Thymus (tissue), 11 donors: Measurements from ENCODE around the gene KRT33A. TPM values are rescaled to one million over a fixed set of nuclear protein-coding genes. Genes with fewer than 3 reads are reported as not detected.

ENCODE experiments used
- DNase-seq, 9 donors: peaks; one replicate each; pipeline ENCODE4 v3.0.0-alpha.2; 2013; ENCODE audit warnings: low spot score in 9 of 9, low read depth in 6 of 9, missing footprints in 1 of 9
- H3K27ac ChIP-seq, 2 donors: one replicate each; pipeline ENCODE4 v1.5.1; 2013; ENCODE audit warnings: control low read depth in 1 of 2, low read depth in 1 of 2, low read length in 1 of 2, mild to moderate bottlenecking in 1 of 2, moderate library complexity in 1 of 2
- H3K27me3 ChIP-seq, 2 donors: one replicate each; pipeline ENCODE4 v1.5.1; 2013; ENCODE audit warnings: low read length in 1 of 2; ENCODE audit not compliant: control insufficient read depth in 2 of 2, insufficient read depth in 1 of 2
- H3K36me3 ChIP-seq, 2 donors: one replicate each; pipeline ENCODE4 v1.5.1; 2013; ENCODE audit warnings: low read length in 1 of 2, mild to moderate bottlenecking in 1 of 2, moderate library complexity in 1 of 2; ENCODE audit not compliant: control insufficient read depth in 2 of 2, insufficient read depth in 2 of 2
- H3K4me1 ChIP-seq, 2 donors: one replicate each; pipeline ENCODE4 v1.5.1; 2013; ENCODE audit warnings: low read length in 2 of 2; ENCODE audit not compliant: control insufficient read depth in 2 of 2, insufficient read depth in 2 of 2
- H3K4me3 ChIP-seq, 2 donors: one replicate each; pipeline ENCODE4 v1.5.1; 2013; ENCODE audit warnings: low read length in 2 of 2, control low read depth in 1 of 2, mild to moderate bottlenecking in 1 of 2
- H3K9me3 ChIP-seq, 2 donors: one replicate each; pipeline ENCODE4 v1.5.1; 2013; ENCODE audit warnings: low read length in 1 of 2, mild to moderate bottlenecking in 1 of 2; ENCODE audit not compliant: control insufficient read depth in 2 of 2, insufficient read depth in 1 of 2
- WGBS: extraction: QIAGEN DNeasy Blood & Tissue Kit; methylation state at CpG from one replicate; pipeline ENCODE4 v1.1.7; 2013; 5-methylcytosine and 5-hydroxymethylcytosine counted together
- polyA plus RNA-seq: library from polyadenylated mRNA; stranded (reverse); fragments of 200-250 nt; gene quantifications from one replicate; pipeline ENCODE4 v1.2.3, GENCODE V29; 2013
- total RNA-seq: library from RNA; stranded (reverse); fragments of 120-200 nt; gene quantifications from one replicate; pipeline ENCODE4 v1.2.4, GENCODE V29; 2013
- donor health status: healthy.

KRT33A gene
- total and polyA plus RNA-seq, 2 donors = 0.66 to 1.4 TPM

DNA sequence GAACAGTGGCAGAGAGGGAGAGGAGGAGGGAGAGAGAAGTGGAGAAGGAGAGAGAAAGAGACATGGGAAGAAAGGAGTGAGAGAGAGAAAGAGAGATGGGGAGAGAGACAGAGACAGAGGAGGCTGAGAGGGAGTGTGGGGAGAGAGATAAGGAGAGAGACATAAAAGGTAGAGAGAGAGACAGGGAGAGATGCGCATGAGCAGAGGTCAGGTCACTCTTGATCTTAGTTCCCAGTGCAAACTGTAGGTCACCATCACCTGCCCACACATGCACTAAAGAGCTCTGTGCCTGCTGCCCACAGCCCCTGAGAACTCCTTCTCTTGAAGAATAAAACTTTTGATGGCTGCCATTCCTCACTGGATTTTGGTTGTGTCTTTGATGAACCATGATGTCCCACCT, 14.9 kb downstream of the KRT33A start:
- Histone ChIP-seq H3K4me3 (no peak overlapping the region), H3K27ac (no peak overlapping the region), H3K27me3 (no peaks in the 10 kb centered on the region), H3K9me3 (no peaks in the 10 kb centered on the region), H3K36me3 (no peaks in the 10 kb centered on the region), H3K4me1 (peaks cover 0 to 4% of the 10 kb centered on the region in 2 donors)
- no peak for DNase-seq
- WGBS = 100% methylated on average over 1 of the region's 1 CpG

DNA sequence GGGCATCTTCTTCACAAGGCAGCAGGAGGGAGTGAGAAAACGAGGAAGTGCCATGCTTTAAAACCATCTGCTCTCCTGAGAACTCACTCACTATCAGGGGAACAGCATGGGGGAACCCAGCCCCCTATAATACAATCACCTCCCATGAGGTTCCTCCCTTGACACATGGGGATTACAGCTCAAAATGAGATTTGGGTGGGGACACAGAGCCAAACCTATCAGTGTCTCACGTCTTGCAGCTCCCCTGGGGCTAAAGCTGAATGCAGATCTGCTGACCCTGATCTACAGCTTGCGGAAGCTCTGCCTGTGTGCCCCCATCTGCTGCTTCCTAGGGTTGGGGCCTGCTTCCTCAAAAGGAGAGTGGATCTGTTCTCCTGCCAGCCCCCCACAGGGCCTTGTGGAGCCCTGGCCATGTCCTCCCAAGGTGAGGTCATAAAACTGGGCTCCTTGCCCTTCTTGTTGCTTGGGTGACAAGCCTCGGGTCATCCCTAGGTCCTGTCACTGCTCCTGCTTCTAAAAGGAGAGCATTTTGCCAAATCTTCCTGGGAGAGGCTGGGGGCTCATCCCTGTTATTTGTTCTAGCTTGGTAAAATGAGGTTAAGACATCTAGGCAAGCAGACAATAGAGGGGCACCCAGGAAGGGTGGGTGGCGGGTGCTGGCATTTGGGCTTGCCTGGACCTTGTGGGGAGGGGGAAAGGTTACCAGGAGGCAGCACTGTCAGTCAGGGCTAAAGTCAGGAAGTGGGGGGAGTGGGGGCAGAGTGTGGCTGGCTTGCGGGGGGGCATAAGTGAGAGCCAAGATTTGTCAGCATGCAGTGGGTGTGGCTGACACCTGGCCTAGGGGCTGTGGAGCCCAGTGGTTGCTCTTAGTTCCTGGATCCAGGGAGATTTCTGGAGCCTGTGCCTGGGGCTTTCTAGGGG, 16.0 kb downstream of the KRT33A start:
- H3K4me3 ChIP-seq = no peak overlapping the region
- H3K27ac ChIP-seq = no peak overlapping the region
- no peaks in the 10 kb centered on the region for H3K36me3 ChIP-seq
- H3K9me3 ChIP-seq = no peaks in the 10 kb centered on the region
- no peak for DNase-seq
- peaks cover 0 to 3% of the 10 kb centered on the region in 2 donors for H3K4me1 ChIP-seq
- 79% methylated on average over 6 of the region's 6 CpGs for WGBS
- no peaks in the 10 kb centered on the region for H3K27me3 ChIP-seq

DNA sequence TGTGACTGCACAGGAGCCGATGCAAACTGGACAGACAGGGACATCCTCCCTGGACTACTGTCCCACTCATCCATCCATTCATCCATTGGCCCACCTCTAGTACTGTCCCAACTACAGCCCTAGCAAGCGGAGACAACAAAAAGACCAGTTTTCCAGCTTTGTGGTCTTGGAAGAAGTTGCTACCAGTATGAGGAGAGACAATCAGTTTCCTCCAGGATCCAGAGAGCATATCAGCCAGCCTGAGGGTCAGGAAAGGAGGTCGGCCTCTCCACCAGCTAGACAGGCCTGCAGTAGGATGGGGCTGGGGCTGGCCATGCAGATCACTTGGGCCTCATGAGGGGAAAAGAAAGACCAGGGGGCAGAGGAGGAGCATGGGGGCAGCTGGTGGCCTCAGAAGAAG, 16.8 kb downstream of the KRT33A start:
- no peaks in the 10 kb centered on the region for H3K9me3 ChIP-seq
- H3K4me1 ChIP-seq = no peaks in the 10 kb centered on the region
- no peak overlapping the region for H3K27ac ChIP-seq
- DNase-seq = no peak
- no peak overlapping the region for H3K4me3 ChIP-seq
- no peaks in the 10 kb centered on the region for H3K27me3 ChIP-seq
- 96% methylated on average over 3 of the region's 3 CpGs for WGBS
- H3K36me3 ChIP-seq = no peaks in the 10 kb centered on the region

DNA sequence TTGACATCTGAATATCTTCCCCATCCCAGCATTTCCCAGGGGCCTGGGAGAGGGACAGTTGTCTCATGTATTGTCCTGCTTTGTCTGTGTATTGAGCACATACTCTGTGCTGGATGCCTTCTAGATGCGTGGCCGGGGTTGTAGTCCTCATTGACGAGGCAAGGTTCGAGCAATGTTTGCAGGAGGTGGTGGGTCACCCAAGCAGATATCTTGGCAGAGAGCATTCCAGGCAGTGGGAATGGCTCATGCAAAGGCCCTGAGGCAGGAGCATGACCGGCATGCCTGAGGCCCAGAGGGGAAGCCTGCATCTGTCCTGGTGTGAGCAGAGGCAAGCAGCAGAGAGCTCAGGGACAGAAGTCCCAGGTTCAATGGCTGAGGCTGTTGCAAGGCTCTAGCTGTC, 17.5 kb downstream of the KRT33A start:
- H3K27me3 ChIP-seq = no peaks in the 10 kb centered on the region

DNA sequence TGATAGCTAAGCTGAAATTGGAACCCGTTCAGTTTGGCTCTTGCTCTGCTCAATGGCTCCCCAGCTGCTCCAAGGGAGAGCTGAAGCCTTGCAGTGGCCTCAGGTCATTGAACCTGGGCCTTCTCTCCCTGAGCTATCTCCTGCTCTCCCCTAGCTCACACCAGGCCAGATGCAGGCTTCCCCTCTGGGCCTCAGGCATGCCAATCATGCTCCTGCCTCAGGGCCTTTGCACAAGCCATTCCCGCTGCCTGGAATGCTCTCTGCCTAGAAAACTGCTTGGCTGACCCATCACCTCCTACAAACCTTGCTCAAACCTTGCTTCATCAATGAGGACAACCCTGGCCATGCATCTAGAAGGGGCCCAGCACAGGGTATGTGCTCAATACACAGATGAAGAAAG, 18.4 kb downstream of the KRT33A start:
- Histone ChIP-seq H3K9me3 (no peaks in the 10 kb centered on the region), H3K4me1 (no peaks in the 10 kb centered on the region), H3K4me3 (no peak overlapping the region), H3K27ac (no peak overlapping the region), H3K27me3 (no peaks in the 10 kb centered on the region), H3K36me3 (no peaks in the 10 kb centered on the region)
- WGBS = 89% methylated on average over 2 of the region's 2 CpGs
- no peak for DNase-seq

More for the DNA sequence above, 17.5 kb downstream of the KRT33A start:
- H3K27ac ChIP-seq = no peak overlapping the region
- H3K36me3 ChIP-seq = no peaks in the 10 kb centered on the region
- no peaks in the 10 kb centered on the region for H3K9me3 ChIP-seq
- DNase-seq = no peak
- WGBS = 97% methylated on average over 5 of the region's 5 CpGs
- H3K4me1 ChIP-seq = no peaks in the 10 kb centered on the region
- no peak overlapping the region for H3K4me3 ChIP-seq

DNA sequence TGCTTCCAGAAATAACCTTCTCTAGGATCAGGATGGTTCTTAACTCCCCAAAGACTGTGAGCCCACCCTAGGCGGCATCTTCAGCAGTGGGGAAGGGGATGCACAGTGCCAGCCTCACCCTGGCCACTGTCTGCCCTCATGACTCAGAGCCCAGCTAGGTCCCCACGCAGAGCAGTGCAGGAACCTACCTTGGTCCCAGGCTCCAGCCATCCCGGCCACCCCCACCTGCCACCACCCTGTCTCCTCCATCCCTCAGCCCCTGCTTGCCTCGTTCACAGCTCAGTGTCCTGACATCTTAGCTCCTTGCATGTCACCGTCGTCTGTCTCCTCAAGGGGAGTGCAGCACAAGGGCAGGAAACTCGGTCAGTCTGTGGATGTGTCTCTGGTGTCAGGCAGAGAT, 19.0 kb downstream of the KRT33A start:
- no peak for DNase-seq
- H3K4me1 ChIP-seq = no peaks in the 10 kb centered on the region
- H3K27ac ChIP-seq = no peak overlapping the region
- no peaks in the 10 kb centered on the region for H3K36me3 ChIP-seq
- H3K27me3 ChIP-seq = no peaks in the 10 kb centered on the region
- H3K9me3 ChIP-seq = no peaks in the 10 kb centered on the region
- H3K4me3 ChIP-seq = no peak overlapping the region
- WGBS = 89% methylated on average over 7 of the region's 7 CpGs

DNA sequence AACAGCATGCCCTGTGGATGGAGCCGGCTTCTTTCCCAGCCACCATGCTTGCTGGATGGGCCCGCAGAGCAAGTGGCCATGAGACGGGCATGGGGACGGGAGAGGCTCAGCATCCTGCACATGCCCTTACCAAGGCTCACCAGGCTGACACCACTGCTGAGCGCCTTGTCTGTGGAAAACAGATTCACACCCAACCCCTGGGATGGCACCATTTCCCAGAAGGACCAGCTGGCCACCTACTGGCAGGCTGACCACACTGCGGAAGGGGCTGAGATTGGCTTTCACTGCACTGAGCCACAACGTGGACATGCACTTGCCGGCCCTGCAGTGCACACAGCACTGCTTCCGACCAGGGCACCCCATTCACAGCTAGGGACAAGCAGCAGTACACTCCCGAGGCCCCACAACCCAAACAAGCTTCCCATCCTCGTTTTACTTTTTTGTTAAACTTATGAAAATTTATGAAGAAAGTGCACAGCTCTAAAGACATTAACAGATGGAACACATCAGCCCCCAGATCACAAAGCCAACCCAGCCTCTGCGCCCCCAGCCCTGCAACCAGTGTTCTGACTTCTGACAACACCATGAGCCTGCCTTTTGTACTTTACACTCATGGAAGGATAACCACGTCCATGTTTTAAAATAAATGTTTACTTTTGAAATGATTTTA, 21.2 kb downstream of the KRT33A start:
- WGBS = 78% methylated on average over 13 of the region's 13 CpGs
- Histone ChIP-seq H3K4me1 (no peaks in the 10 kb centered on the region), H3K27ac (no peak overlapping the region), H3K36me3 (no peaks in the 10 kb centered on the region), H3K4me3 (no peak overlapping the region), H3K9me3 (no peaks in the 10 kb centered on the region), H3K27me3 (no peaks in the 10 kb centered on the region)
- DNase-seq = no peak

DNA sequence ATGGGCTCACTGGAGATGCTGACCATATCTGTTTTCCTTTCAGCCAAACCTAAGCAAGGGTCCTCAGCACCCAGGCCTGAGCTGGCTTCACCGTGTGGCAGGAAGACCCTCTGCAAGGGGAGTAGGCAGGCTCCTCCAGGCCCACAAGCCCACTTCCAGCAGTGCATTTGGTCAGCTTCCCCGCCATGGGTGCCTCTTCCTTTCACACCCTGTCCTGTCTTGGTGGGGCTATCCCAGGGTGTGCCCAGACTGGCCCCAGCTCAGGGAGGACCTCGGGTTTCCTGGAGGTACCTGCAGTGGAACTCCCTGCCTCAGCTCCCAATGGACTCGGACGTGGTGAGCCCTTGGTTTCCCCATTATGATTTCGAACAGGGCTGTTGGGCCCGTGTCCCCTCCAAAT, 22.4 kb downstream of the KRT33A start:
- H3K27me3 ChIP-seq = no peaks in the 10 kb centered on the region
- no peak for DNase-seq
- H3K27ac ChIP-seq = no peak overlapping the region
- H3K4me3 ChIP-seq = no peak overlapping the region
- 93% methylated on average over 7 of the region's 7 CpGs for WGBS
- no peaks in the 10 kb centered on the region for H3K4me1 ChIP-seq
- H3K36me3 ChIP-seq = no peaks in the 10 kb centered on the region
- H3K9me3 ChIP-seq = no peaks in the 10 kb centered on the region

DNA sequence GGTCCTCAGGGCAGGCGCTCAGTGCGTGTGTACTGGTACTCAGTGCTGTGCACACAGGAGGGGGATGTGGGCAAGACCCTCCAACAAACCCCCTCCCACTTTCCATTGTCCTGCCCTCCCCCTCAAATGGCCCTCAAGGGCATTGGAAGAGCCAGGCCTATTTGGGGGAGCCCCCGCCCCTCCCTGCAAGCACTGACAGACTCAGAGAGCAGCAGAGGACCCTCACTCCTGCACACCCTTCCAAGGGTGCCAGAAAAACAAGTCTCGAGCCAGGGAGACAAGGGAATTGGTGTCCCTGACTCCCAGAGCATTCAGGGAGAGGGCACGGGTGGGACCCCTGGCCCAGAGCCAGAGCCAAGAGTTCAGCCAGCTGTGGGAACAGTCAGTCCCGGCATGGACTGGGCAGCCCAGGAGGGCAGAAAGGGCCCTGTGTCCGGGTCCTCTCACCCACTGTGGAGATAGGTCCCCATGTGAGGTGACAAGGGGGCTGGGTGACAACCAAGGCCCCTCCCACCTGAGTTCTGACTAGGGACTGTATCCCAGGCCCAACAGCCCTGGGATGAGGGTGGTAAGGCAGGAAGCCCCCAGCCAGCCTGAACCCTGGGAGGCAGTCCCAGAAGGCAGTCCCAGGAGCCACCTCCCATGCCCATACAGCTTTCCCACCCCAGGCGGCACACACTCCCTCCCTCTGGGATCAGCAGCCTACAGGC, 23.1 kb downstream of the KRT33A start:
- Histone ChIP-seq H3K27ac (no peak overlapping the region), H3K9me3 (no peaks in the 10 kb centered on the region), H3K27me3 (no peaks in the 10 kb centered on the region), H3K4me1 (no peaks in the 10 kb centered on the region), H3K4me3 (no peak overlapping the region), H3K36me3 (no peaks in the 10 kb centered on the region)
- no peak for DNase-seq
- 93% methylated on average over 8 of the region's 8 CpGs for WGBS
